GM12864 (cell line): Measurements from ENCODE around the gene CDR2L.
"Not testable (repeated sequence)": the region's sequence is repeated elsewhere in the genome, so short reads cannot be mapped to it uniquely, and the experiment has no call there.

ENCODE experiments used
- DNase-seq: peaks from one replicate; pipeline ENCODE4 v3.0.0-alpha.2; 2011; ENCODE audit warnings: low read depth
- H3K4me3 ChIP-seq: 2 replicates; pipeline ENCODE4 v1.5.1; 2011; ENCODE audit warnings: mild to moderate bottlenecking, low read depth, low read length, control low read depth
- CTCF ChIP-seq: IDR thresholded peaks from 2 replicates; pipeline ENCODE4 v1.5.1; 2011; ENCODE audit warnings: low read depth, mild to moderate bottlenecking, moderate library complexity, low read length, control low read depth, inconsistent platforms; ENCODE audit errors: missing control alignments

Gene CDR2L

DNA sequence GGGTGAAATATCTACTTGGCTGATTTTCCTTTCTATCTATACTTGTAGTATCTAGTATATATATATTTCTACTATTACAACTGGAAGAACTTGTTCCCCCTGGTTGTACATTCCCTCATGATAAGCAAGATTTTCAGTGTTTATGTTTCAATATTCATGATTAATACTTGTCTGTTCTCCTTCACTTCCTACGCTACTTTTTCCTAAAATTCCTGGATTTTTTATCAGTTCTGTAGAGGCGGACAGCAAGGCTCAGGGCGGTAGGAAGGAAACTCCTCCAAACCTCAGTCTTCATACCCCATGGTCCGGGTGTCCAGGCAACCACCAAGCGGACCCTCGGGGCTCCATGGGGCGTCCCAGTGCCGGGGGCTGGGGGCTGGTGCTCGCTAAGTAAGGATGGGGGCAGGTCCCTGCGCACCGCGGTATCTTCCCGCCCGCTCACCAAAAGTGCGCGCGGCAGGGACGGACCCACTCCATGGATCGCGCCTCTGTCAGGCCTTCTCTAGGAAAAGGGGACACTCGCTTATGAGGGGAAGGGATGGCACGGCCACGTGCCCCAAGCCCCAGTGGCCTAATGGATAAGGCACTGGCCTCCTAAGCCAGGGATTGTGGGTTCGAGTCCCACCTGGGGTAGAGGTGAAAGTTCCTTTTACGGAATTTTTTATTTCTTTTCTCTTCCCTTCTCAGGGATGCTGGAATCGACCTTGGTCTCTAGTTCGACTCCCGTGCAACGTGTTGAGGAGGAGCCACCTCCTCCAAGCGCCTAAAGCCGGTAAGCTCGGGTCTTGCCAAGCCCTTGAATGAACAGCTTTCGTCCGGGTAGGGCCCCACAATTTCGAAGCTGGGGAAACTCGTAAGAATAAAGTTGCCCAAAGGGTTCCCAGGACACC, 46.2 kb downstream of the CDR2L start:
- no peak for TF ChIP-seq CTCF
- peak overlapping the region; percentile 90 for H3K4me3 ChIP-seq
- DNase-seq = peak; percentile 55

DNA sequence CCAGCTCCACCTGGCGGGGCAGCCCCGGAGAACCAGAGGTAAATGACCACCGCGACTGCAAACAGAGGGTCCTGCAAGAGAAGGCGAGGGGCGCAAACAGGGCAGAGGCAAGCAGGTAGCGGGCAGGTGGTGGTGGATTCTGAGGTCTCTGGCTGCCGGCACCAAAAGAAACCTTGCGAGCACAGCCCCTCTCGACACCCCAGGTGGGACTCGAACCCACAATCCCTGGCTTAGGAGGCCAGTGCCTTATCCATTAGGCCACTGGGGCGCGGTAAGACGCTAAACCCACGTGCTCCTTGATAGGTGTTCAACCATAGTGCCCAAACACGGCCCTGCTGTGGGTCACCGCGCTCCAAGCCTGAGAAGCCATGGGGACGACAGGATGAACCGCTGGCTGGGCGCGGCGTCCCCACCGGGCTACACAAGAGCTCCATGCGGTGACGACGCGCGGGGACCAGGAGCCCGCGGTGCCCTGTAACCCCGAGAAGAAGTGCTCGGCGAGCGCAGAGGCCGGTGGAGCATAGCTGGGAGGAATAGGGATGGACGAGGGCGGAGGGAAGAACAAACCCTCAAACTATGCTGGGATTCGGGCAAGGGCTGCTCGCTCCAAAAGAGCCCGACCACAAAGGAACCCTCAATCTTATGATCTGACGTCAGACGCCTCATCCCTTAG, 46.9 kb downstream of the CDR2L start:
- peak; percentile 77 for DNase-seq
- peak overlapping the region; percentile 90 for H3K4me3 ChIP-seq
- TF ChIP-seq CTCF = peak; percentile 11

GRCh38 chr17:75036643-75037268, 49.3 kb downstream of the CDR2L start:
- no peak for TF ChIP-seq CTCF
- no peak overlapping the region for H3K4me3 ChIP-seq
- DNase-seq = no peak

GRCh38 chr17:75039238-75039637, 51.8 kb downstream of the CDR2L start:
- TF ChIP-seq CTCF = no peak
- DNase-seq = no peak
- no peak overlapping the region for H3K4me3 ChIP-seq

DNA sequence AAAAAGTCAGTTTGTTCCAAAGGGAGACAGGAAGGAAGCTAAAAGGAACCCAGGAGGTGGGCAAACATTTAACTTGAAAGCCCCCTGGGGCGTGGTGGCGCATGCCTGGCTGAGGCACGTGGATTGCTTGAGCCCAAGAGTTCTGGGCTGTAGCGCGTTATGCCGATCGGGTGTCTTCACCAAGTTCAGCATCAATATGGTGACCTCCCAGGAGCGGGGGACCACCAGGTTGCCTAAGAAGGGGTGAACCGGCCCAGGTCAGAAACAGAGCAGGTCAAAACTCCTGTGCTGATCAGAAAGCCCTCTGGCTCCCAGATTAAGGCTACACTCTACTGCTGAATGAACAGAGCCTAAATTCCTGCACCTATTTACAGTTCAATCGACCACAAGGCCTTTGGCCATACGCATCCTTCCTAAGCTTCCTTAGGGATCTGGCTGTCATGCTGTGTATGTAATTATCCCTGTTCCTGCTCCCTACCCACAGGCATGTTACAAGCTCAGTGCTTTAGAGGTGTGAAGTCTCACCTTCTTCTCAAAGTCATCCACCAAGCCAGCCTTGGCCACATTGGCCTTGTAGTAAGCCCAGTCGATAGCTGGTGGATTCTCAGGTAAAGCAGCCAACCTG, 54.3 kb downstream of the CDR2L start:
- TF ChIP-seq CTCF = no peak
- H3K4me3 ChIP-seq = no peak overlapping the region
- no peak for DNase-seq

DNA sequence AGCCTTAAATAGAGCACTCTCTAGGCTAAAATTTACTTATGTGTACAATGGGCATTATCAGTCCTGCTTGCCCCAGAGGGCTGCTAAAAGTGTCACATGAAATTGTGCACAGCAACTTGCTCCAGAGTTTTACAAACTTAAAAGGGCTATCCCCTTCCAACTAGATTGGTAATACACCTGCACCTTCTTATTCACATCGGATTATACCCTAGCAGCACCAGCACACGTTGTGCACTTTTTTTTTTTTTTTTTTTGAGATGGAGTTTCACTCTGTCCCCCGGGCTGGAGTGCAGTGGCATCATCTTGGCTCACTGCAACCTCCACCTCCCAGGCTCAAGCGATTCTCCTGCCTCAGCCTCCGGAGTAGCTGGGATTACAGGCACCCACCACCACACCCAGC, 56.4 kb downstream of the CDR2L start:
- not testable (repeated sequence) for H3K4me3 ChIP-seq, DNase-seq

DNA sequence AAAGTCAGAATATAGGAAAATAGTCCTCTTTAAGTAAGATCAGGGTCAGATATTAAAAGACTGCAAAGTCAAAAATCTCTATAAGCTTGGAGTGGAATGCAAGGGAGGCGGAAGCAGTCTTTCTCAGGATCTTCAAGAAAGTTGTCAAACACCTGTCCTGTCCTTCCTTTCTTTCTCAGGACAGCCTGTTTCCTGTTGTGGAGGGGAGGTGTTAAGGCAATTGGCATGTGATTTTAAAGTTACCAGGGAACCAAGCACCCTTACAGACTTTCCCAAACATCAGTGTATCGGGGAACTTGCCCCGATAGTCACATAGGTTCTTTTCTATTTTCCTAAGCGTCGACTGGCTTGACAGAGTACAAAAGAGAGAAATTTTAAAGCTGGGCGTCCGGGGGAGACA, 57.3 kb downstream of the CDR2L start:
- no peak for TF ChIP-seq CTCF
- no peak for DNase-seq
- H3K4me3 ChIP-seq = no peak overlapping the region

DNA sequence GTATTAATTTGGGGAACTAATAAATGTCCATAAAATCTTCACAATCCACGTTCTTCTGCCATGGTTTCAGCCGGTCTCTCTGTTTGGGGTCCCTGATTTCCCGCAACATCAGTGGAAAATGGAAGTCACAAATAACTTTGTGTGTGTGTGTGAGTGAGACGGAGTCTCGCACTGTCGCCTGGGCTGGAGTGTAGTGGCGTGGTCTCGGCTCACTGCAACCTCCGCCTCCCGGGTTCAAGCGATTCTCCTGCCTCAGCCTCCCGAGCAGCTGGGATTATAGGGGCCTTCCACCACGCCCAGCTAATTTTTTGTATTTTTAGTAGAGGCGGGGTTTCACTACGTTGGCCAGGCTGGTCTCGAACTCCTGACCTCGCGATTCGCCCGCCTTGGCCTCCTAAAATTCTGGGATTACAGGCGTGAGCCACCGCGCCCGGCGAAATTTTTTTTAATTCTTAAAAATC, 58.5 kb downstream of the CDR2L start:
- H3K4me3 ChIP-seq = peak overlapping the region; percentile 100
- not testable (repeated sequence) for DNase-seq
